Ovary (tissue), 9 donors: Measurements from ENCODE around the gene ZNF646. TPM values are rescaled to one million over a fixed set of nuclear protein-coding genes. Genes with fewer than 3 reads are reported as not detected.

Experiments
- DNase-seq, 5 donors: peaks; one replicate each; pipeline ENCODE4 v3.0.0-alpha.2; 2019 to 2020
- H3K27ac ChIP-seq, 2 donors: fragments of 200-600 bp; one replicate each; pipeline versions ENCODE4 v1.5.1 to v1.8.0; 2019 to 2022
- H3K27me3 ChIP-seq: fragments of 200-600 bp; one replicate; pipeline ENCODE4 v1.8.0; 2022
- H3K36me3 ChIP-seq: fragments of 200-600 bp; sonication (generic); one replicate; pipeline ENCODE4 v1.5.1; 2019
- H3K4me1 ChIP-seq: one replicate; pipeline ENCODE4 v1.8.1; 2013; ENCODE audit warnings: mild to moderate bottlenecking, moderate library complexity; ENCODE audit not compliant: insufficient read depth
- H3K4me3 ChIP-seq: fragments of 200-600 bp; sonication (generic); one replicate; pipeline ENCODE4 v1.5.1; 2017
- H3K9me3 ChIP-seq, 2 donors: fragments of 200-600 bp in 1 of 2; sonication (generic) in 1 of 2; one replicate each; pipeline versions ENCODE4 v1.5.1 to v1.8.1; 2013 to 2019; ENCODE audit warnings: mild to moderate bottlenecking in 1 of 2, moderate library complexity in 1 of 2
- CTCF ChIP-seq, 3 donors: fragments of 450-650 bp in 2 of 3; fragments of 200-600 bp in 1 of 3; IDR thresholded peaks; one replicate each; pipeline versions ENCODE4 v1.5.1 to v1.8.0; 2016 to 2022; ENCODE audit warnings: antibody characterized with exemption in 3 of 3, mild to moderate bottlenecking in 1 of 3
- EP300 ChIP-seq: sonication (generic); formaldehyde crosslinking; IDR thresholded peaks from one replicate; pipeline ENCODE4 v1.6.1; 2017; ENCODE audit warnings: antibody characterized with exemption
- POLR2A ChIP-seq: fragments of 450-650 bp; IDR thresholded peaks from one replicate; pipeline ENCODE4 v1.6.1; 2017; ENCODE audit warnings: antibody characterized with exemption, mild to moderate bottlenecking, moderate library complexity
- WGBS, 3 donors: extraction: QIAGEN DNeasy Blood & Tissue Kit in 1 of 3; methylation state at CpG; one replicate each; pipeline versions ENCODE4 v1.1.5 to v1.1.7; 2013 to 2017; 5-methylcytosine and 5-hydroxymethylcytosine counted together
- intact Hi-C, 4 donors: fragments of 100-400 bp; cut with DNase I; formaldehyde crosslinking; loops; one replicate each; pipeline versions ENCODE4 v1.11.0 to v1.15.1; 2022 to 2023
- polyA plus RNA-seq, 2 donors: library from polyadenylated mRNA; stranded (reverse); fragments of 200-250 nt in 1 of 2; fragments of 350-450 nt in 1 of 2; fragmentation: Illumina TruSeq in 1 of 2; extraction: RNeasy Lipid Tissue Mini Kit (QIAGEN cat#74804) in 1 of 2; gene quantifications; one replicate each; pipeline ENCODE4 v1.2.3, GENCODE V29; 2013 to 2014
- total RNA-seq, 7 donors: library from RNA; depleted of rRNA in 2 of 7; stranded (reverse); fragments of >200 nt in 2 of 7; fragmentation: NEBNext Ultra II Directional in 3 of 7; extraction: Animal tissue kit (Norgen Biotek cat#: 25700) in 3 of 7; gene quantifications; one replicate each; pipeline versions ENCODE4 v1.1.0 to v1.2.4, GENCODE V29; 2016 to 2023
- donor health status: DM: no; HTN: no; CAD: no; lungs with moderate emphysema.
- donor health status: DM: no; HTN: no; CAD: no.
- donor health status: Bipolar disorder and iron deficiency.
- donor health status: DM: yes; HTN: yes; CAD: no.
- donor health status: DM: no; HTN: no; CAD: no.
- donor health status: DM: yes; HTN: yes; CAD: no.

ZNF646 gene
- total and polyA plus RNA-seq, 9 donors: 2.3 to 16.3 (median 14.6) TPM

- WGBS, 3 donors: 77 to 81% (median 78%) methylated on average over 26 of the region's 26 CpGs
- intact Hi-C loops: loop anchor here in 1 of 4 donors (10.0 kb wide), 1 partner anchor 103 kb away; the partner anchor contains the start of gene FUS
- H3K27me3 ChIP-seq: no peaks in the 10 kb centered on the region
- no peaks in the 10 kb centered on the region for H3K9me3 ChIP-seq
- H3K36me3 ChIP-seq: no peaks in the 10 kb centered on the region
- DNase-seq: no peak
- H3K27ac ChIP-seq: no peak overlapping the region
- H3K4me3 ChIP-seq: no peak overlapping the region
- H3K4me1 ChIP-seq: peaks cover 2% of the 10 kb centered on the region
- TF ChIP-seq CTCF (IDR thresholded peaks at IDR 0.05): no peak
- TF ChIP-seq EP300: no peak
- no peak for TF ChIP-seq POLR2A
These were observed 7.5 kb downstream of the ZNF646 start for GRCh38 chr16:31081428-31082351.

- DNase-seq: peak in 1 of 5 donors; percentile 16
- WGBS, 3 donors: 62 to 76% (median 63%) methylated on average over 13 to 14 of the region's 14 CpGs
- Histone ChIP-seq H3K4me3 (no peak overlapping the region), H3K9me3 (no peaks in the 10 kb centered on the region), H3K27me3 (no peaks in the 10 kb centered on the region), H3K4me1 (peaks cover 2% of the 10 kb centered on the region), H3K36me3 (no peaks in the 10 kb centered on the region), H3K27ac (no peak overlapping the region)
- no peak for TF ChIP-seq POLR2A
- TF ChIP-seq EP300: no peak
- TF ChIP-seq CTCF (IDR thresholded peaks at IDR 0.05): no peak
- intact Hi-C loops: loop anchor here in 1 of 4 donors (10.0 kb wide), 1 partner anchor 102 kb away; the partner anchor contains the start of gene FUS
These were observed 8.3 kb downstream of the ZNF646 start for GRCh38 chr16:31082368-31083045.

GRCh38 chr16:31083081-31083480 lies 8.9 kb downstream of the ZNF646 start:
- H3K9me3 ChIP-seq: no peaks in the 10 kb centered on the region
- no peak for DNase-seq
- 35 to 47% (median 37%) methylated on average over 9 of the region's 9 CpGs for WGBS, 3 donors
- no peaks in the 10 kb centered on the region for H3K36me3 ChIP-seq
- H3K27ac ChIP-seq: no peak overlapping the region
- no peak for TF ChIP-seq POLR2A
- no peak for TF ChIP-seq CTCF (IDR thresholded peaks at IDR 0.05)
- no peak for TF ChIP-seq EP300
- peaks cover 2% of the 10 kb centered on the region for H3K4me1 ChIP-seq
- no peaks in the 10 kb centered on the region for H3K27me3 ChIP-seq
- intact Hi-C loops: loop anchor here in 1 of 4 donors (10.0 kb wide), 1 partner anchor 102 kb away; the partner anchor contains the start of gene FUS
- no peak overlapping the region for H3K4me3 ChIP-seq

GRCh38 chr16:31083556-31083955 lies 9.3 kb downstream of the ZNF646 start:
- Histone ChIP-seq H3K36me3 (no peaks in the 10 kb centered on the region), H3K9me3 (no peaks in the 10 kb centered on the region), H3K4me3 (no peak overlapping the region), H3K4me1 (peaks cover 2% of the 10 kb centered on the region), H3K27me3 (no peaks in the 10 kb centered on the region), H3K27ac (no peak overlapping the region)
- DNase-seq: no peak
- intact Hi-C loops: loop anchor here in 1 of 4 donors (10.0 kb wide), 1 partner anchor 101 kb away; the partner anchor contains the start of gene FUS
- WGBS, 3 donors: 52 to 77% (median 64%) methylated on average over 5 of the region's 5 CpGs
- no peak for TF ChIP-seq CTCF (IDR thresholded peaks at IDR 0.05)
- TF ChIP-seq POLR2A: no peak
- TF ChIP-seq EP300: no peak
